Superior temporal gyrus (tissue), 1 donor: Measurements from ENCODE around the gene PPIC.

ENCODE experiments used
- DNase-seq: peaks from one replicate; pipeline ENCODE4 v3.0.0-alpha.2; 2016; ENCODE audit errors: extremely low spot score

PPIC gene

GRCh38 chr5:123036391-123037103 is at the start of gene PPIC:
TSS of gene PPIC (minus strand) at chr5:123036725. CDS start at chr5:123036625, 100 bp downstream.
- no peak for DNase-seq

- no peak for DNase-seq
Observed at GRCh38 chr5:123085638-123086286, 49.2 kb upstream of the PPIC start.

GRCh38 chr5:123084730-123085605 is 48.4 kb upstream of the PPIC start:
- no peak for DNase-seq

GRCh38 chr5:123083298-123083697 is 46.8 kb upstream of the PPIC start:
- DNase-seq = no peak

GRCh38 chr5:123080215-123080614 is 43.7 kb upstream of the PPIC start:
- DNase-seq = no peak

- no peak for DNase-seq
Observed at GRCh38 chr5:123075521-123076163, 39.1 kb upstream of the PPIC start.

GRCh38 chr5:123068368-123068938 is 31.9 kb upstream of the PPIC start:
- DNase-seq = no peak

- no peak for DNase-seq
Observed at GRCh38 chr5:123066016-123066415, 29.5 kb upstream of the PPIC start.

GRCh38 chr5:123059455-123059854 is 22.9 kb upstream of the PPIC start:
- no peak for DNase-seq

- DNase-seq = no peak
Observed at GRCh38 chr5:123051206-123051605, 14.7 kb upstream of the PPIC start.

- DNase-seq = no peak
Observed at GRCh38 chr5:123047706-123048105, 11.2 kb upstream of the PPIC start.

GRCh38 chr5:123046222-123046621 is 9.7 kb upstream of the PPIC start:
- DNase-seq = no peak

- no peak for DNase-seq
Observed at GRCh38 chr5:123044926-123045617, 8.5 kb upstream of the PPIC start.

GRCh38 chr5:123039673-123040072 is 3.1 kb upstream of the PPIC start:
- no peak for DNase-seq

- DNase-seq = no peak
Observed at GRCh38 chr5:123037104-123037418, 536 bp upstream of the PPIC start.

- no peak for DNase-seq
Observed at GRCh38 chr5:123035918-123036390, 571 bp downstream of the PPIC start.

- no peak for DNase-seq
Observed at GRCh38 chr5:123035360-123035917, 1.1 kb downstream of the PPIC start.

GRCh38 chr5:123033157-123033671 is 3.3 kb downstream of the PPIC start:
- no peak for DNase-seq

- no peak for DNase-seq
Observed at GRCh38 chr5:123028222-123028621, 8.3 kb downstream of the PPIC start.

GRCh38 chr5:123014689-123015088 is 21.8 kb downstream of the PPIC start:
- DNase-seq = no peak

- DNase-seq = no peak
Observed at GRCh38 chr5:123012321-123012720, 24.2 kb downstream of the PPIC start.
